Psoas muscle (tissue), 8 donors: ENCODE measurements around the gene RAB12. TPM values are rescaled to one million over a fixed set of nuclear protein-coding genes. Genes with fewer than 3 reads are reported as not detected.
"Not testable (repeated sequence)": the region's sequence is repeated elsewhere in the genome, so short reads cannot be mapped to it uniquely, and the experiment has no call there.

Experiments used
- ATAC-seq, 4 donors: fragments of 200-7000 bp; cut with Tn5 transposase; one replicate each; pipeline ENCODE4 v1.9.1; 2020; ENCODE audit warnings: moderate library complexity in 3 of 4, mild to moderate bottlenecking in 2 of 4
- DNase-seq, 2 donors: peaks; one replicate each; pipeline ENCODE4 v3.0.0-alpha.2; 2020
- H3K27ac ChIP-seq: fragments of 200-600 bp; one replicate; pipeline ENCODE4 v1.8.0; 2022
- H3K27me3 ChIP-seq, 3 donors: fragments of 200-600 bp in 1 of 3; one replicate each; pipeline versions ENCODE4 v1.6.1 to v1.8.0; 2013 to 2022; ENCODE audit warnings: low read length in 2 of 3, mild to moderate bottlenecking in 2 of 3, moderate library complexity in 1 of 3; ENCODE audit not compliant: insufficient read depth in 3 of 3
- H3K36me3 ChIP-seq, 2 donors: fragments of 200-600 bp in 1 of 2; one replicate each; pipeline versions ENCODE4 v1.6.1 to v1.8.0; 2013 to 2022; ENCODE audit warnings: low read depth in 1 of 2, mild to moderate bottlenecking in 1 of 2, moderate library complexity in 1 of 2; ENCODE audit not compliant: insufficient read depth in 1 of 2
- H3K4me1 ChIP-seq: fragments of 200-600 bp; one replicate; pipeline ENCODE4 v1.8.0; 2022
- H3K4me3 ChIP-seq: fragments of 200-600 bp; one replicate; pipeline ENCODE4 v1.8.0; 2022; ENCODE audit warnings: mild to moderate bottlenecking
- H3K9me3 ChIP-seq: fragments of 200-600 bp; one replicate; pipeline ENCODE4 v1.8.0; 2022
- WGBS, 3 donors: extraction: QIAGEN DNeasy Blood & Tissue Kit; methylation state at CpG; one replicate each; pipeline versions ENCODE4 v1.1.6 to v1.1.7; 2013; 5-methylcytosine and 5-hydroxymethylcytosine counted together
- intact Hi-C, 2 donors: fragments of 100-400 bp; cut with DNase I; formaldehyde crosslinking; loops; one replicate each; pipeline versions ENCODE4 v1.11.0 to v1.14.2; 2022
- polyA plus RNA-seq, 3 donors: library from polyadenylated mRNA; stranded (reverse); fragments of 200-250 nt; gene quantifications; one replicate each; pipeline ENCODE4 v1.2.3, GENCODE V29; 2013
- total RNA-seq, 4 donors: library from RNA; stranded (reverse); fragmentation: NEBNext Ultra II Directional in 2 of 4; extraction: Animal tissue kit (Norgen Biotek cat#: 25700) in 2 of 4; gene quantifications; one replicate each; pipeline versions ENCODE4 v1.2.1 to v1.2.4, GENCODE V29; 2021 to 2023
- TF ChIP-seq, protein P1 (sequence below): fragments of 200-600 bp; IDR thresholded peaks from one replicate; pipeline ENCODE4 v1.8.0; 2022; ENCODE audit warnings: antibody characterized with exemption
- donor health status: healthy with polysubstance abuse.
- donor health status: DM: no; HTN: no; CAD: no; lungs with moderate emphysema.
- donor health status: Bipolar disorder and iron deficiency.
- donor health status: healthy.
- donor health status: DM: yes; HTN: yes; CAD: no.
- donor health status: DM: no; HTN: no; CAD: no.
- donor health status: DM: no; HTN: no; CAD: no.
- donor health status: DM: yes; HTN: yes; CAD: no.

RAB12 gene
- total and polyA plus RNA-seq, 7 donors = 49.0 to 239 (median 111) TPM

DNA sequence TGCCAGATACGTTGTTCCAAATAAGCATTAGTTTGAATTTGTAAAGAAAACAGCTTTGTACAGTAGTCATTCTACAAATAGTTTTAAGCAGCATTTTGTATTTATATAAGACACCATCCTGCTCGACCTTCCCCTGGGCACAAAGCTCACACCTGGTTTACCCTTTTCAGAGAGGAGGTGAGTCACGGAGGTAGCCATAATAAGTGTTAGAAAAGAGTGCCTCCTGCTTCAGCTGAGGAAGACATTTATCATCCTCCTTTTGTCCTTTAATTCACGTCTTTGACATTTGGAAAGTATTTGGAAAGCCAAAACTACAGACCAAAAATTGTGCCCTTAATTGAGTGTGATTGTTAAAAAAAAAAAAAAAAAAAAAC lies 6.8 kb downstream of the RAB12 start:
- TF ChIP-seq, protein P1, sequence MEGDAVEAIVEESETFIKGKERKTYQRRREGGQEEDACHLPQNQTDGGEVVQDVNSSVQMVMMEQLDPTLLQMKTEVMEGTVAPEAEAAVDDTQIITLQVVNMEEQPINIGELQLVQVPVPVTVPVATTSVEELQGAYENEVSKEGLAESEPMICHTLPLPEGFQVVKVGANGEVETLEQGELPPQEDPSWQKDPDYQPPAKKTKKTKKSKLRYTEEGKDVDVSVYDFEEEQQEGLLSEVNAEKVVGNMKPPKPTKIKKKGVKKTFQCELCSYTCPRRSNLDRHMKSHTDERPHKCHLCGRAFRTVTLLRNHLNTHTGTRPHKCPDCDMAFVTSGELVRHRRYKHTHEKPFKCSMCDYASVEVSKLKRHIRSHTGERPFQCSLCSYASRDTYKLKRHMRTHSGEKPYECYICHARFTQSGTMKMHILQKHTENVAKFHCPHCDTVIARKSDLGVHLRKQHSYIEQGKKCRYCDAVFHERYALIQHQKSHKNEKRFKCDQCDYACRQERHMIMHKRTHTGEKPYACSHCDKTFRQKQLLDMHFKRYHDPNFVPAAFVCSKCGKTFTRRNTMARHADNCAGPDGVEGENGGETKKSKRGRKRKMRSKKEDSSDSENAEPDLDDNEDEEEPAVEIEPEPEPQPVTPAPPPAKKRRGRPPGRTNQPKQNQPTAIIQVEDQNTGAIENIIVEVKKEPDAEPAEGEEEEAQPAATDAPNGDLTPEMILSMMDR = no peak

DNA sequence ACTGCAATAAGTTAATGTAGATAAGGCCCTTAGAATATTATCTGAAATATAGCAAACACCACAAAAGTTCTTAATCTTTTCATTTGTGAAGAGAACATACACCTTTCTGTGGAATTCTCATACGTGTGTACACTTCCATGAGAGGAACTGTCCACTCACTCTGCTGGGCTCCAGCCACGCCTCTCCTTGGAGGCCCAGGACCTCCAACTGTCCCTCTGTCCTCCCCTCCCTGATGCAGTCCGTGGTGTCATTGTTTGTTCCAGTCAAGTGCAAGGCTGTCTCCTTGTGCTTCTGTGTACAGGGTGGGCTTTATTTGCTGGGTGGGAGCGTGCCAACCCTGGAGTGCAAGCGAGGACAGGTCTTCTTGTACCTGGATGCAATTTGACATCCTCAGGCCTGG lies 8.7 kb downstream of the RAB12 start:
- intact Hi-C loops = no loop called here
- WGBS, 3 donors = 76 to 85% (median 77%) methylated on average over 5 of the region's 5 CpGs
- ATAC-seq (no peak), DNase-seq (no peak)
- Histone ChIP-seq H3K4me3 (no peak overlapping the region), H3K4me1 (peaks cover 63% of the 10 kb centered on the region), H3K27me3 (no peaks in the 10 kb centered on the region), H3K9me3 (no peaks in the 10 kb centered on the region), H3K27ac (no peak overlapping the region), H3K36me3 (no peaks in the 10 kb centered on the region)
- TF ChIP-seq, protein P1 = no peak

More for the DNA sequence above, 6.8 kb downstream of the RAB12 start:
- H3K27ac ChIP-seq = peak overlapping the region; percentile 73
- ATAC-seq (peak in 1 of 4 donors; percentile 48), DNase-seq (no peak)
- intact Hi-C loops = no loop called here
- H3K27me3 ChIP-seq = no peaks in the 10 kb centered on the region
- peaks cover 71% of the 10 kb centered on the region for H3K4me1 ChIP-seq
- peaks cover 0 to 4% of the 10 kb centered on the region in 2 donors for H3K36me3 ChIP-seq
- 28 to 54% (median 31%) methylated on average over 4 of the region's 4 CpGs for WGBS, 3 donors
- H3K9me3 ChIP-seq = no peaks in the 10 kb centered on the region
- H3K4me3 ChIP-seq = peak overlapping the region; percentile 41

DNA sequence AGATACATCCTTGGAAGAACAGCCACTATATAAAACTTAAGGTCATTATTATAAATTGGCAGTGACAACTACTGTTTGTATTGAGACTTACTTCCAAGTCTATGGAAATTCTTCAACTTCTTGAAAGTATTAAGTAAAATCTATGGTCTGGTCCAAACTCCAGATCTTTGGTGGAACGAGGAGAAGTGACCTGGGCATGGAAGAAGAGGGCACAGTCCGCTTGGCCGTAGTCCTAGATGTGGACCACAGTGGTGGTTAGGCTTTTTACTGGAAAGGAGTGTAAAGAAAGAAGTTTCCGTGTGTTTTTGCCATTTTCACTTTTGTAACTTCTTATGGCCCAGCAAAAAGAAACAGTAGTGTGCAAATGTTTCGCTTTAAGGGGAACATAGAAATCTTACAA lies 9.8 kb downstream of the RAB12 start:
- no peaks in the 10 kb centered on the region for H3K36me3 ChIP-seq
- TF ChIP-seq, protein P1 = no peak
- H3K9me3 ChIP-seq = no peaks in the 10 kb centered on the region
- H3K4me1 ChIP-seq = peaks cover 61% of the 10 kb centered on the region
- ATAC-seq = no peak
- H3K27me3 ChIP-seq = no peaks in the 10 kb centered on the region
- 75 to 98% (median 95%) methylated on average over 5 of the region's 5 CpGs for WGBS, 3 donors
- intact Hi-C loops = no loop called here
- no peak overlapping the region for H3K4me3 ChIP-seq
- no peak for DNase-seq
- peak overlapping the region; percentile 85 for H3K27ac ChIP-seq

DNA sequence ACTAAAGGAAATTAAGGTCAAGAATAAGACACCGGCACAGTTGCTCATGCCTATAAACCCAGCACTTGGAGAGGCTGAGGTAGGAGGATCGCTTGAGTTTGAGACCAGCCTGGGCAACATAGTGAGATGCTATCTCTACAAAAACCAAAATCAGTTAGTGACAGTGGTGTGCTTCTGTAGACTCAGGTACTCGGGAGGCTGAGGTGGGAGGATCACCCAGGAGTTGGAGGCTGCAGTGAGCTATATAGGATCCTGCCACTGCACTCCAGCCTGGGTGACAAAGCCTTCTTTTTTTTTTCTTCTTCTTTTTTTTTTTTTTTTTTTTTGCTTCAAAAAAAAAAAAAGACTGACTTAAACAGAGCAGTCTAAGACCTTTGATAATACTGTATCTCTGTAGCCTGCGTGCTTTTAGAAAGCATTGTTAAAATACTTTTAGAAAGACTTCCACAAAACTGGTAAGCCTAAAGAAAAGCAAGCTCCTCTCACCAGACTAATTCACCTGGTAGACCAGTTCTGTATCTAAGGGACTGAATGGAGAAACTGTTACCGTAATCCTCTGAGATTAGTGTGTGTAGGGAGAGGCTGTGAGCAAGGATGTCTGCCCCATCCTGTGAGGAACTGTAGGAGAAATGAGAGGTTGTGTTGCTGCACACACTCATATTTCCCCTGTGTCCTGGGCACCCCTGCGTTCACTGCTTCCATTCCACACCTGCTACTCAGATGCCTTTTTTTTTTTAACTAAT lies 10.8 kb downstream of the RAB12 start:
- 78 to 90% (median 82%) methylated on average over 6 of the region's 6 CpGs for WGBS, 3 donors
- Histone ChIP-seq H3K36me3 (no peaks in the 10 kb centered on the region), H3K27me3 (no peaks in the 10 kb centered on the region), H3K9me3 (no peaks in the 10 kb centered on the region), H3K4me1 (peaks cover 61% of the 10 kb centered on the region), H3K4me3 (no peak overlapping the region), H3K27ac (peak overlapping the region; percentile 85)
- intact Hi-C loops = no loop called here
- TF ChIP-seq, protein P1 = no peak
- DNase-seq (no peak), ATAC-seq (no peak)

DNA sequence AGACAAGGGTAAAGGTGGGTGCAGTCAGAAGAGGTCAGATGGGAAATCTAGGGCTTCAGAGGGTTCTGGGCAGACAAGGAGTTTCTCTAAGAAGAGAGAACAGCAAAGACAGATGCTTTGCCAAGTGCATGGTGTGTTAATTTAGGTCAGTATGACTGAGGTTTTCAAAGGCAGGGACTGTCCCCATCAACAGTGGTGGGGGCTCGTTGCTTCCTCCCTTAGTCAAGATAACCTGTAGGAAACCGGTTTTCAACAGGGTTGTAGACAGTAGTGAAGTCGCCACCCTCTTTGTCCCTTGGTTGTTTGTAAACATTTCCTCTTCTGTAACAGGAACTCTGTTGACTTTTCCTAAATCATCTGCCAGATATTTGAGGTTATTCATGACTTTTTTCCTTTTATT lies 11.6 kb downstream of the RAB12 start:
- H3K27ac ChIP-seq = peak overlapping the region; percentile 85
- no peak for DNase-seq
- WGBS, 3 donors = 43 to 60% (median 56%) methylated on average over 3 of the region's 3 CpGs
- no peak overlapping the region for H3K4me3 ChIP-seq
- TF ChIP-seq, protein P1 = no peak
- ATAC-seq = peak in 1 of 4 donors; percentile 11
- H3K4me1 ChIP-seq = peaks cover 60% of the 10 kb centered on the region
- no peaks in the 10 kb centered on the region for H3K27me3 ChIP-seq
- no peaks in the 10 kb centered on the region for H3K9me3 ChIP-seq
- intact Hi-C loops = no loop called here
- H3K36me3 ChIP-seq = no peaks in the 10 kb centered on the region

DNA sequence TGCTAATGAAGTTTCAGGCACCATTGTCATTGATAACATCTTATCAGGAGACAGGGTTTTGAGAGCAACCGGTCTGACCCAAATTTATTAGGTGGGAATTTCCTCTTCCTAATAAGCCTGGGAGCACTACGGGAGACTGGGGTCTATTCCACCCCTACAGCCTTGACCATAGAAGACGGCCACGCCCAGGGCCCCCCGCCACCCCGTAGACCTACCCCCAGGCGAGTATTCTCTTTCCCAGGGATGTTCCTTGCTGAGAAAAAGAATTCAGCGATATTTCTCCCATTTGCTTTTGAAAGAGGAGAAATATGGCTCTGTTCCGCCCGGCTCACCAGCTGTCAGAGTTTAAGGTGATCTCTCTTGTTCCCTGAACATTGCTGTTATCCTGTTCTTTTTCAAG lies 13.4 kb downstream of the RAB12 start:
- H3K27me3 ChIP-seq, ATAC-seq, H3K9me3 ChIP-seq, H3K36me3 ChIP-seq, DNase-seq, H3K4me3 ChIP-seq, intact Hi-C loops: not testable (repeated sequence)
- H3K27ac ChIP-seq = peak overlapping the region; percentile 85
- peaks cover 69% of the 10 kb centered on the region for H3K4me1 ChIP-seq
- WGBS, 3 donors = 83 to 87% (median 86%) methylated on average over 10 of the region's 10 CpGs
